HG03039 (cell line): ENCODE results near the gene DNAH2.
A peak's percentile ranks its signal among the peaks of the same experiment; 100 is the strongest.

Experiments
- ATAC-seq: cut with Tn5 transposase; IDR thresholded peaks from one replicate; pipeline ENCODE4 v1.9.1; 2021; ENCODE audit warnings: mild to moderate bottlenecking, moderate library complexity; ENCODE audit not compliant: unreplicated experiment

The DNAH2 gene

DNA sequence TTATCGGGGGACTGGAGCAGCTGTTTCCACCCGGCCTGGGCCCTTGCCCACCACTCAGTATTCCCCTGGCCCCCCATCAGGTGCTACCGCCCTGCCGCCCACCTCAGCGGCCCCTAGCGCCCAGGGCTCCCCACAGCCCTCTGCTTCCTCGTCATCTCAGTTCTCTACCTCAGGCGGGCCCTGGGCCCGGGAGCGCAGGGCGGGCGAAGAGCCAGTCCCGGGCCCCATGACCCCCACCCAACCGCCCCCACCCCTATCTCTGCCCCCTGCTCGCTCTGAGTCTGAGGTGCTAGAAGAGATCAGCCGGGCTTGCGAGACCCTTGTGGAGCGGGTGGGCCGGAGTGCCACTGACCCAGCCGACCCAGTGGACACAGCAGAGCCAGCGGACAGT, 131.2 kb downstream of the DNAH2 start:
- ATAC-seq: no peak

DNA sequence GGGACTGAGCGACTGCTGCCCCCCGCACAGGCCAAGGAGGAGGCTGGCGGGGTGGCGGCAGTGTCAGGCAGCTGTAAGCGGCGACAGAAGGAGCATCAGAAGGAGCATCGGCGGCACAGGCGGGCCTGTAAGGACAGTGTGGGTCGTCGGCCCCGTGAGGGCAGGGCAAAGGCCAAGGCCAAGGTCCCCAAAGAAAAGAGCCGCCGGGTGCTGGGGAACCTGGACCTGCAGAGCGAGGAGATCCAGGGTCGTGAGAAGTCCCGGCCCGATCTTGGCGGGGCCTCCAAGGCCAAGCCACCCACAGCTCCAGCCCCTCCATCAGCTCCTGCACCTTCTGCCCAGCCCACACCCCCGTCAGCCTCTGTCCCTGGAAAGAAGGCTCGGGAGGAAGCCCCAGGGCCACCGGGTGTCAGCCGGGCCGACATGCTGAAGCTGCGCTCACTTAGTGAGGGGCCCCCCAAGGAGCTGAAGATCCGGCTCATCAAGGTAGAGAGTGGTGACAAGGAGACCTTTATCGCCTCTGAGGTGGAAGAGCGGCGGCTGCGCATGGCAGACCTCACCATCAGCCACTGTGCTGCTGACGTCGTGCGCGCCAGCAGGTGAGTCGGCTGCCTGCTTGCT, 131.7 kb downstream of the DNAH2 start:
- ATAC-seq: no peak

- no peak for ATAC-seq
Measured at GRCh38 chr17:7849751-7850504, 132.4 kb downstream of the DNAH2 start.

DNA sequence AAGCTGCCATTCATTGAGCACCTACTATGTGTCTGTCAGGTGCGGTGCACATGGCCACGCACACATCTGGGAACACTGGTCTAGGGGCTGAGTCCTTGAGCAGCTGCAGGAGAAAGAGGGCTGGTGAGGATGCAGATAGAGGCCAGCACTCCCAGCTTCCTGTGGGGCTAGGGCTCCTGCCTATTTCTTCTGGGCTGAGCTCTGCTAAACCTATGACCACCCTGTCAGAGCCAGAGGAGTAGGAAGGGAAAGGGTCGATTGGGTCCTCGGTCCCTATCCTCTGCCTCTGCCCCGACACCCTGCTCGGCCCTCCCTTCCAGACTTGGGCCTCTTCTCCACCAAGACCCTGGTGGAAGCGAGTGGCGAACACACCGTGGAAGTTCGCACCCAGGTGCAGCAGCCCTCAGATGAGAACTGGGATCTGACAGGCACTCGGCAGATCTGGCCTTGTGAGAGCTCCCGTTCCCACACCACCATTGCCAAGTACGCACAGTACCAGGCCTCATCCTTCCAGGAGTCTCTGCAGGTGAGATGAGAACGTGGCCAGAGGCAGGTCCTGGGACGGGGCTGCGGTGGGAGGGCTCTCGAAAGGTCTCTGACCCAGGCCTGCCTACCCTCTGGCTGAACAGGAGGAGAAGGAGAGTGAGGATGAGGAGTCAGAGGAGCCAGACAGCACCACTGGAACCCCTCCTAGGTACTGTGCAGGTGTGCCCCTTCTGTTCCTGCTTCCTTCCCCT, 133.3 kb downstream of the DNAH2 start:
- no peak for ATAC-seq

DNA sequence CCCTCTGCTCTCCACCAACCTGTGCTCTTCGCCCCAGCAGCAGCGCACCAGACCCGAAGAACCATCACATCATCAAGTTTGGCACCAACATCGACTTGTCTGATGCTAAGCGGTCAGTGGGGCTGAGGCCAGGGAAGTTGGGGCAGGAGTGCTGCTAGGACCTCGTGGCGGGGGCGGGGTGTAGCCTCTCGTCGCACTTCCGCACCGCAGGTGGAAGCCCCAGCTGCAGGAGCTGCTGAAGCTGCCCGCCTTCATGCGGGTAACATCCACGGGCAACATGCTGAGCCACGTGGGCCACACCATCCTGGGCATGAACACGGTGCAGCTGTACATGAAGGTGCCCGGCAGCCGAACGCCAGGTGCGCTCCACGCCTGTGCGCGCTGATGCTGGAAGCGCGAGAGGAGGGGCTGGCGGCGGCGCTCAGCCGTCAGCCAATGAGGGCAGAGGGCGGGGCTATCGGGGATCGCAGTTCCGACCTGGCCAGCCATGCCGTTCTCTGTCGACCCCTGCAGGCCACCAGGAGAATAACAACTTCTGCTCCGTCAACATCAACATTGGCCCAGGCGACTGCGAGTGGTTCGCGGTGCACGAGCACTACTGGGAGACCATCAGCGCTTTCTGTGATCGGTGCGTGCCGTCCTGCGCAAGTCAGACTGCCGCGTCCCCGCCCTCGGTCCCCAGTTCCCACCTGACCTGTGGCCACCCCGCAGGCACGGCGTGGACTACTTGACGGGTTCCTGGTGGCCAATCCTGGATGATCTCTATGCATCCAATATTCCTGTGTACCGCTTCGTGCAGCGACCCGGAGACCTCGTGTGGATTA, 134.1 kb downstream of the DNAH2 start:
- ATAC-seq: peak; percentile 63

- no peak for ATAC-seq
Measured at GRCh38 chr17:7852262-7852670, 134.7 kb downstream of the DNAH2 start.

- no peak for ATAC-seq
Measured at GRCh38 chr17:7852919-7853690, 135.6 kb downstream of the DNAH2 start.

GRCh38 chr17:7853691-7854038, 136.1 kb downstream of the DNAH2 start:
- ATAC-seq: no peak

- ATAC-seq: no peak
Measured at GRCh38 chr17:7854078-7854777, 136.7 kb downstream of the DNAH2 start.

DNA sequence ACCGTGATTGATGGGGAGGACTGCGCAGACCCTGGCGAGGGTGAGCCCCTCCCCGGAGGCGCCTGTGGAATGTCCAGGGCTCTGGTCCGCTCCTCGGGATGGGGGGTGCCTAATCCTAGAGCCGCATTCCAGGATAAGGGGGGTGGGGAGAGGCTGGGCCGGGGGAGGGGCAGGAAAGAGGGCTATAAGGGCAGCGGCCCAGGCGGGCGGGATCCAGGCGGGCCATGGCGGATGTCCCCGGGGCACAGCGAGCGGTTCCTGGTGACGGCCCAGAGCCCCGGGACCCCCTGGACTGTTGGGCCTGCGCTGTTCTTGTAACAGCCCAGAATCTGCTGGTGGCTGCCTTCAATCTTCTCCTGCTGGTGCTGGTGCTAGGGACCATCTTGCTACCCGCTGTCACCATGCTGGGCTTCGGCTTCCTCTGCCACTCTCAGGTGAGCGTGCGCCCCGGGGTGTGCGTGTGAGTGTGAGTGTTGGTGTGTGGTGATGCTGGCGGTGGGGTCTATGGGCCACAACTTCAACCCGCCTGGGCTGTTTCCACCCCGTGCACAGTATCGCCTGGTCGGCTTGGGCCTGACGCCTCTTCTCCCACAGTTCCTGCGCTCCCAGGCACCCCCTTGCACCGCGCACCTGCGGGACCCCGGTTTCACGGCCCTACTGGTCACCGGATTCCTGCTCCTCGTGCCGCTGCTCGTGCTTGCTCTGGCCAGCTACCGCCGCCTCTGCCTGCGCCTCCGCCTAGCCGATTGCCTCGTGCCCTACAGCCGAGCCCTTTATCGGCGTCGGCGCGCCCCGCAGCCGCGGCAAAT, 137.5 kb downstream of the DNAH2 start, which contains the start of gene TMEM88:
Gene TMEM88 (plus strand): TSS at position 216 of the 809 bp plus-strand sequence. CDS start 9 bp downstream, at position 225.
- no peak for ATAC-seq

DNA sequence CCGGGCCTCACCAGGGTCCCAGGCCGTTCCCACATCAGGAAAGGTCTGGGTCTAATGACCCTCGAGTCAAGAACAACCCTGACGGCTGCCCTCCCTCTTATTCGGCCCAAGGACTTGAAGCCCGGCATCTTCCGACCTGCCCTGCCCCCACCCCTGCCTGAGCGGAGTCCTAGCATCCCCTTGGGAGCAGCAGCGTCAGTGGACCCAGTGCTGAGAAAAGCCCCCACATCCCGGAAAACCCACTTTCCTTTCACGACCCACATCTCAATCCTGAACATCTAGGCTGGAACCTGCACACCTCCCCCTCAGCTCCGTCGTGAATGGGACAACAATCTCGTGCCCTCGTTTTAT, 138.1 kb downstream of the DNAH2 start:
- ATAC-seq: no peak

DNA sequence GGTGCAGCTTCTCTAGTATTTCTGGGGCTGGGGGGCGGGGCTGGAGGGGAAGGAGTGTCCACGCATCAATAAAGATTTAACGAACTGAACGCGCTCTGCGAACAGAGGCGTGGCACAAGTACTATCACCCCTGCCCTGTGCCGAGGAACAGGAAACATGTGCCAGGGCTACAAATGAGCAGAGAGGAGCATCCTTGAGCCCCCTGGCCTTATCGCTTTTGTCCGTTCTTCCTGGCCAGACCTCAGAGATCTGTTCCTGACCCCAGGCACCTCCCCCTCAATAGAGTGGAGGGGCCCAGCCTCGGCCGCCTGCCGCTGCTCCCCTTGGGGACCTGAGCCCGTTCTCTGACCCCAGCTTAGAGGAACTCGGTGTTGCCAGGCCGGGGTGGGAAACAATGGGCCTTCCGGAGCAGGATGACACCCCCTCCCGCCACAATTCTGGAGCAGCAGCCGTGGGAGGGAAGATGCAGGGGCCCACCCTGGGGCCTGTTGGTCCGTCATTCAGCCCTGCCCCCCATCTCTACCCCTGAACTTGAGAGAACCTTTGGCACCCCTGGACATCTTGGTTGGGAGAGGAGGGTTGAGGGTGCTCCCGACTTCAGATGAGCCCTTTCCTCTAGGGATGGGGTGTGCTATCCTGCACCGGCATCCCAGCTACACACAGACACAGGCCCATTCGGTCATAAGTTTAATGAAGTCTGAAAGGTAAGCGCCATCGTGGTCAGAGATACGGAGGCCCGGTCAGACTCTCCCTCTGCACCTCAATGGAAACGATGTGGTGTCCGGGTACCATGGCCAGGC, 138.7 kb downstream of the DNAH2 start:
- ATAC-seq: no peak

- peak; percentile 57 for ATAC-seq
Measured at GRCh38 chr17:7856811-7857712, 139.5 kb downstream of the DNAH2 start, which contains the start of gene NAA38. Gene NAA38 (minus strand): TSS chr17:7857559. CDS start chr17:7857463, 96 bp downstream.

DNA sequence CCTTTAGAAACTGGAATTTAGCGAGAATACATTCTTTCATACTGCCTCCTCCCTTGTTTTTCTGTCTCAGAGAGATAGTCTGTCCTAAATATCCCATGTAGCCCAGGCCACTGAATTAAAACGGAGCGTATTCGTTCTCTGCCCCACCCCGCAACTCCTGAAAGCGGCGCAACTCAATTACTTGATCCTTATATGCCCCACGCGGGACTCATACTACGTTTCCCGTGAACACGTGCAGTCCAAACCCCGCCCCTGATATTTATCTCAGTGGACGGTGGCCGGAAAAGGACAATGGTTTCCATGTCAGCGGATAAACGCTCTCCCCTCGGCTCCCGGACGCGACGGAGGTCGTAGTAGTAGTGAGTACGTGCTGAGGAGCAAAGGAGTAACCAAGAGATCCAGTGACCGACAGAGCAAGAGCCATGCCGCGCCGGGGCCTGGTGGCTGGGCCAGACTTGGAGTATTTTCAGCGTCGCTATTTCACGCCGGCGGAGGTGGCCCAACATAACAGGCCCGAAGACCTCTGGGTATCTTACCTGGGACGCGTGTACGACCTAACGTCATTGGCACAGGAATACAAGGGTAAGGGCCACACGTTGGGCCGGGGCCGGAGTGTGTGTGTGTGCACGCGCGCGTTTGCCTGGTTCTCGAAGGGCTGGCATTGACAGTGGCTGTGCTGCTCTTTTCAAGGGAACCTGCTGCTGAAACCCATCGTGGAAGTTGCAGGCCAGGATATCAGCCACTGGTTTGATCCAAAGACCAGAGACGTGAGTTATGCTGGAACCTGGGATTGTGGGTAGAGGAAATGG, 140.4 kb downstream of the DNAH2 start, which contains the start of gene CYB5D1:
Gene CYB5D1 (plus strand): TSS at position 291 of the 809 bp plus-strand sequence. CDS start 132 bp downstream, at position 423.
- peak; percentile 32 for ATAC-seq

DNA sequence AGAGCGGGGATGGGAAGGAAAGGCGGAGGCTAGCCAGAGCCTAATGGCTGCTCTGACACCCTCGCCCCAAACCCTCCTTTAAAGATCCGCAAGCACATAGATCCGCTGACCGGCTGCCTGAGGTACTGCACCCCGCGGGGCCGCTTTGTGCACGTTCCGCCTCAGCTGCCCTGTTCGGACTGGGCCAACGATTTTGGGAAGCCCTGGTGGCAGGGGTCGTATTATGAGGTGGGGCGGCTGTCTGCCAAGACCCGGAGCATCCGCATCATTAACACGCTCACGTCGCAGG, 140.9 kb downstream of the DNAH2 start:
- ATAC-seq: no peak

DNA sequence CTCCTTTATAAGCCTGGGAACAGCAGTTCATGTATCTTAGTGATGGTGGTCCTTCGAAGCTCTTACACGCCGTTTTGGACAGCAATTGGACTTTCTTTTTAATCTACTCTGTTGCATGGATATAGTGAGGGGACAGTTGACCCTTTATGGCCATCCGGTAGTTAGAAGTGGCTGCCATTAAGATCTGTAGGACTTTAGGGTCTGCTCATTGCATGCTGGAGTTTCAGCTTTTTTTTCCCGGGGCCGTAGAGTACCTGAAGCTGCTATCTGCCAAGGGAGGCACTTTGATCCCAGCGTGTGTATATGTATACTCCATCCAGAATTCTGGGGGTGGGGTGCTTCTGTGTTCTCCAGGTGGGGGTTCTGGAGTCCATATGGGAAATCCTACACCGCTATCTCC, 141.5 kb downstream of the DNAH2 start:
- no peak for ATAC-seq
